ENCODE results near the gene RTL10.

The RTL10 gene

DNA sequence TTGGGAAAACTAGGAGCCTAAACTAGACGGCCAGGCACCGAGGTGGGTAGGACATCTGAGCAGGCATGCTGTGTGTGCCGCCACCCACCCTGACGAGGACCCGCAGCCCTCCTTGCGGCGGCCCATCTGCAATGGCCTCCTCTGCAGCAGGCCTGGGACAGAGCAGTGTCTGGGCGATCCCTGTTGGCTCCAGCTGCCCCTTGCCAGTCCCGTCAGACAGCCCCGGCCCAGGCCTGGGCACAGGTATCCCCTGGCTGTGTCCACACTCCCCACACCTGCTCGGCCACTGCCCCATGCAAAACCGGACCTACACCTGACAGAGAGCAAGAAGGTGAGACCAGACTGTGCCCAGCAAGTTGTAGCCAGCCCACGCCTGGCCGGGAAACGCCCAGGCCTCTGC is 38.7 kb upstream of the RTL10 start:
- H3K4me3 ChIP-seq (ENCODE audit: low read depth, low read length), result no peak overlapping the region
- TF ChIP-seq CTCF (IDR thresholded peaks at IDR 0.05; ENCODE audit: low read depth, low read length, missing control alignments), result no peak
- DNase-seq (ENCODE audit: low read depth), result no peak

DNA sequence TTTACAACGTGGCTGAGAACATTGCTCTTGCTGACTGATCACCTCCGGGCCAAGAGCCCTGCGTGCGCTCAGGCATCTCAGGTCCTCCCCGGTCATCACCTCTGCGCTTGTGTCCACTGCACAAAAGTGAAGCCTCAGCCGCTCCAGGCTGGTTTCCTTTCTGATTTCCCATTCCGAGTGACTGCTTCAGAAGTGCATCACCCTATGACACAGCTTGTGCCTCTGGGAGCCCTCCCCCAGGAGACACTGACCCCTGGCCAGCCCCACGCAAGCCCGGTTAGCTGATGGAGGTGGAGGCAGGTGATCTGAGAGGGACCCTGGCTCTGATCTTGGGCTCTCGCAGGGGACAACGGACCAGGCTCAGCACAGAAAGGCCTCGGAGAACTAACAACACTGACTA is 38.3 kb upstream of the RTL10 start:
- DNase-seq (ENCODE audit: low read depth), result no peak
- no peak for TF ChIP-seq CTCF (IDR thresholded peaks at IDR 0.05; ENCODE audit: low read depth, low read length, missing control alignments)
- H3K4me3 ChIP-seq (ENCODE audit: low read depth, low read length), result no peak overlapping the region

- no peak for DNase-seq (ENCODE audit: low read depth)
- TF ChIP-seq CTCF (IDR thresholded peaks at IDR 0.05; ENCODE audit: low read depth, low read length, missing control alignments), result no peak
These were observed 37.7 kb upstream of the RTL10 start for GRCh38 chr22:19892257-19892879.

GRCh38 chr22:19891317-19892256 is 36.9 kb upstream of the RTL10 start:
- peak overlapping the region; percentile 7; the same call in 1 of the 2 replicates for H3K4me3 ChIP-seq (ENCODE audit: low read depth, low read length)
- TF ChIP-seq CTCF (IDR thresholded peaks at IDR 0.05; ENCODE audit: low read depth, low read length, missing control alignments), result no peak
- peak; percentile 29 for DNase-seq (ENCODE audit: low read depth)

More at GRCh38 chr22:19892257-19892879, 37.7 kb upstream of the RTL10 start:
- H3K4me3 ChIP-seq (ENCODE audit: low read depth, low read length), result no peak overlapping the region

DNA sequence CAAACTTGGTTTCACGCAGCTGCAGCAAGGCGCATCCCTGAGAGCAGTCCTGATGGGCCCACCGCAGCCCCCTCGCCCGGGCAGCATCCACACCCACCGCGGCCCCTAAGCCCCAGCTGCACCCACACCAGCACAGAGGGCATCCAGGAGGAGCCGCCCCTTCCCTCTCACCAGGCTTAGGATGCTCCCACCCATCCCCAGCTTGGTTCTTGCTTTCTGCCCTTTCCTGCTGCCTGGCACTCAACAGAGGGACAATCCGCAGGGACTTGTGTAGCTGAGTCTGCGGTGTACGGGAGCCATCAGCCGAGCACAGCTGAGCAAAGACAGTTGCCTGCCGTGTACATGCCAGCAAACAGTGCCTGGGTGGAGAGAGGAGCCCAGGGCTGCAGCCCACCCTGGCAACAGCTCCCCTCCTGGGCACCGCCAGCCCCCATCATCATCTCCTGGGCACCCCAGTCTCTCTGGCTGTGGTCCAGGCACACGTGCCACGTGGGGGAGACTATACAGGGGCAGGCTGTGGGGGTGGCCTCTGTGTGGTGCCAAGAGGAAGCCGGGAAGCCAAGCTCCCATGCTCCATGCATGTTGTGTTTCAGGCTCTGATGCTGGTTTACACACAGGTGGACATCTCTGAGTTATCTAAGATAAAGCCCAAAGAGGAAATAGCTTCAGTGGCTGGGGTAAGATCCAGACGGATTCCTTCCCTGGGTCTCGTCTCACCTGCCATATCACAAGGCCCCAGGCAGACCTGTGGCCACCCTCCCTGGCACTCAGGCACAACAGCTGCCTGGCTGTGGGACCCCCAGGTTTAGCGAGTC is 36.0 kb upstream of the RTL10 start:
- no peak overlapping the region for H3K4me3 ChIP-seq (ENCODE audit: low read depth, low read length)
- DNase-seq (ENCODE audit: low read depth), result no peak
- TF ChIP-seq CTCF (IDR thresholded peaks at IDR 0.05; ENCODE audit: low read depth, low read length, missing control alignments), result no peak

GRCh38 chr22:19889951-19890350 is 35.3 kb upstream of the RTL10 start:
- TF ChIP-seq CTCF (IDR thresholded peaks at IDR 0.05; ENCODE audit: low read depth, low read length, missing control alignments), result no peak
- no peak overlapping the region for H3K4me3 ChIP-seq (ENCODE audit: low read depth, low read length)
- no peak for DNase-seq (ENCODE audit: low read depth)
